NOMO-1 treated with dmso at 0.1 percent for 144 hours (cell line): ENCODE measurements around the gene ATF2.
"Not testable (repeated sequence)": the region's sequence is repeated elsewhere in the genome, so short reads cannot be mapped to it uniquely, and the experiment has no call there.

Experiments
- DNase-seq: peaks from one replicate; lab custom pipeline; 2025; ENCODE audit not compliant: unreplicated experiment; lab: John Stamatoyannopoulos, UW

ATF2 gene

DNA sequence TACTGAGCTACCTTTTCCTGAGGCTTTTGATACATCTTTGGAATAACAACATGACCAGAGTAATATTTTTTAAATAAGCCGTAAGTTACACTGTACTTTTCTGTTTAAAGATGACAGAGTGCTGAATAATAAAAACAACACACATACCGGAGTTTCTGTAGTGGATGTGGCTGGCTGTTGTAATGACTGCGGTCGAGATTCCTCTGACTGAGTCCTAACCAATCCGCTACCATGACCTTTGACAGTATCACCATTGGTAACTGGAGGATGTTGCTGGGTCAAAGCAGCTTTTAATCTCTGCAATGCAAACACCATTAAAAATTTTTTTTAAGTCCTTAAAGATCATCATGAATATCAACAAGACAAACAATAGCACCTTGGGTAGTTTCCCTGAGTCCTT lies 70.7 kb downstream of the ATF2 start:
- DNase-seq: no peak

DNA sequence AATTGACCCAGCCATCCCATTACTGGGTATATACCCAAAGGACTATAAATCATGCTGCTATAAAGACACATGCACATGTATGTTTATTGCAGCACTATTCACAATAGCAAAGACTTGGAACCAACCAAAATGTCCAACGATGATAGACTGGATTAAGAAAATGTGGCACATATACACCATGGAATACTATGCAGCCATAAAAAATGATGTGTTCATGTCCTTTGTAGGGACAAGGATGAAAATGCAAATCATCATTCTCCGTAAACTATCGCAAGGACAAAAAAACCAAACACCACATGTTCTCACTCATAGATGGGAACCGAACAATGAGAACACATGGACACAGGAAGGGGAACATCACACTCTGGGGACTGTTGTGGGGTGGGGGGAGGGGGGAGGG lies 83.9 kb downstream of the ATF2 start:
- DNase-seq: not testable (repeated sequence)

- DNase-seq: no peak
These were observed 87.5 kb downstream of the ATF2 start for GRCh38 chr2:175080479-175080878.

- DNase-seq: no peak
These were observed 91.7 kb downstream of the ATF2 start for GRCh38 chr2:175076272-175076671.

DNA sequence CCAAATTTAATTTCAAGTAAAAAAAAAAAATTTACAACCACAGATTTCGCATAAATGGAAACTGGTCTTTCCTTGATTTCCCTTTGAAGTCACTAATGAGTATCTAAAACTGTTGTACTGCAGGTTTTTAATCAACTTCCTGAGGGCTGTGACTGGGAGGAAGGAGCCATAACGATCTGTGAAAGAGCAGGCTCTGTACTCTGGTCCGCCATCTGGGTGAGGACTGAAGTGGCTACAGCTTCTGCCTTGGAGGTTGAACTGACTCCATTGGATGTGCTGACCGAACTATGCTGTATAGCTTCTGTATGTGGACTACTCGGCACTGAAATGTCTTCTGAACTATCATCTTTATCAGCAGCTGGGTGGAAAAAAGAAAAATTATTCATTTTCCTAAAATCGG lies 93.5 kb downstream of the ATF2 start:
- DNase-seq: no peak

- DNase-seq: no peak
These were observed 99.5 kb downstream of the ATF2 start for GRCh38 chr2:175068534-175068933.

DNA sequence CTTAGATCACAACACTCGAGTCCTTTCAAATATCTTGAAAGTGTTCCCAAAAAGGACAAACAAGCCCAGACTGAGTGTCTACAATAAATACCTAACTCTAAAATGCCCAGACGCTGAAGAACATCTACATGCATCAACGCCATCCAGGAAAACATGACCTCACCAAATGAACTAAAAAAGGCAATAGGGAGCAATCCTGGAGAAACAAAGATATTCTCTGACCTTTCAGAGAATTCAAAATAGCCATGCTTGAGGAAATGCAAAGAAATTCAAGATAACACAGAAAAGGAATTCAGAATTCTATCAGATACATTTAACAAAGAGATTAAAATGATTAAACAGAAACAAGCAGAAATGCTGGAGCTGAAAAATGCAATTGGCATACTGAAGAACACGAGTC lies 101.6 kb downstream of the ATF2 start:
- DNase-seq: no peak

- DNase-seq: no peak
These were observed 103.2 kb downstream of the ATF2 start for GRCh38 chr2:175064797-175065196.

DNA sequence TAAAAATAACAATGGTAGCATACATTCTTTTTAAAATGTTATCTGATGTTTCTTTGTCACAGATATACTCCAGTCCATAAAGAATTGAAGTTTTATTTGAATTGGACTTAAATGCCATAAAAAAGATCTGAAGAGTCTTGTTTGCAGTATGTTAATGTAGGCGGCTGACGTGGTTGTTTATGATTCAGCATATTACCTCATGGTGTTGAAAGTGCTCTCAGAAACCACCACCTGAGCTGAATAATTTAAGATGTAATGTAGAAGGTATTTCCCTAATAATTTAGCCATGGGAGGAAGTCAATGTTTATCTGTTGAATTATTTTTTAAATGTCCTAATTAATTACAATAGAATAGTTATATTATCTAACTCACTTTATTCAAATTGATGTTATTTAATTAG lies 104.3 kb downstream of the ATF2 start:
- no peak for DNase-seq

- no peak for DNase-seq
These were observed 105.0 kb downstream of the ATF2 start for GRCh38 chr2:175062787-175063585.

- DNase-seq: no peak
These were observed 110.8 kb downstream of the ATF2 start for GRCh38 chr2:175057078-175057685.

DNA sequence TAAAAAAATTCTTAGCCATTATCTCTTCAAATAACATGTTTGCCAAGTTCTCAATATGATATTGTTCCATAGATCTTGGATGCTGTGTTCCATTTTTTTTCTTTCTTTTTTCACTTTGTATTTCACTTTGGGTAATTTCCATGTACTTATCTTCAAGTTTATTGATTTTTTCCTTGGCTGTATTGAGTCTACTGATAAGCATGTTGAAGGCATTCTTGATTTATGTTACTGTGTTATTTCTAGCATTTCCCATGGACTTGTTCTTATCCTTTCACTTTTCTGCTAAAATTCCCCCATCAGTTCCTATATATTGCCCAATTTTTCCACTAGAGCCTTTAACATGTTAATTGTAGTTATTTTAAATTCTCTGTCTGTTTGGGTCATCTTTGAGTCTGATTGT lies 112.0 kb downstream of the ATF2 start:
- no peak for DNase-seq

DNA sequence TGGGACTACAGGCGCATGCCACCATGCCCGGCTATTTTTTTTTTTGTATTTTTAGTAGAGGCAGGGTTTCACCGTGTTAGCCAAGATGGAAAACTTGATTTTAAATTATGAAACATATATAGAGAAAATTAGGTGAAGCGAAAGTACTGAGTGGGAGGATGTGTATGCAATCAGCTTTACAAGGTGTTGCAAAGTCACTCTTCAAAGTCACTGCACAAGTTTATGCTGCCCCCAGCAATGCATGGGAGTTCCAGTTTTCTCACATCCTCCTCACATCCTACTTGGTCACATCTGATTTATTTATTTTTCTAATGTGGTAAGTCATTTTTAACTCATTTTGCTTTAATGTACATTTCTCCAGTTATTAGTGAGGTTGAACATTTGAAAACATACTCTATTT lies 113.7 kb downstream of the ATF2 start:
- DNase-seq: no peak

- no peak for DNase-seq
These were observed 118.3 kb downstream of the ATF2 start for GRCh38 chr2:175049661-175050060.

DNA sequence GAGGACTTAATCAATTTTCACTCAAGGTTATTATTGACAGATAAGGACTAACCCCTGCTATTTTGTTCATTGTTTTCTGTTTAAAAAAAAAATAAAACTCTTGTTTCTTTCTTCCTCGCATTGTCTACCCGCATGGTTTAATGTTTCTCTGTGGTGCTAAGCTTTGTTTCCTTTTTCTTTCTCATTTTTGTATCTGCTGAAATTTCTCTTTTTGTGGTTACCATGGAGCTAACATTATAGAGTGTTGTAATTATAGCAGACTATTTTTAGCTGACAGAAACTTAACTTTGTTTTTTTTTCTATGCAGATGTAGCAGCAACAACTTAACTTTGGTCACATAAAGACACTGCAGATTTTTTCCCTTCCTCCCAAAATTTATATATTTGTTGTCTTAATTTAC lies 119.7 kb downstream of the ATF2 start:
- DNase-seq: no peak

- DNase-seq: no peak
These were observed 128.5 kb downstream of the ATF2 start for GRCh38 chr2:175039490-175039889.

GRCh38 chr2:175039031-175039430 lies 129.0 kb downstream of the ATF2 start:
- DNase-seq: no peak

GRCh38 chr2:175037941-175038340 lies 130.1 kb downstream of the ATF2 start:
- no peak for DNase-seq

- no peak for DNase-seq
These were observed 131.4 kb downstream of the ATF2 start for GRCh38 chr2:175036582-175037018.

GRCh38 chr2:175035806-175036205 lies 132.2 kb downstream of the ATF2 start:
- no peak for DNase-seq

DNA sequence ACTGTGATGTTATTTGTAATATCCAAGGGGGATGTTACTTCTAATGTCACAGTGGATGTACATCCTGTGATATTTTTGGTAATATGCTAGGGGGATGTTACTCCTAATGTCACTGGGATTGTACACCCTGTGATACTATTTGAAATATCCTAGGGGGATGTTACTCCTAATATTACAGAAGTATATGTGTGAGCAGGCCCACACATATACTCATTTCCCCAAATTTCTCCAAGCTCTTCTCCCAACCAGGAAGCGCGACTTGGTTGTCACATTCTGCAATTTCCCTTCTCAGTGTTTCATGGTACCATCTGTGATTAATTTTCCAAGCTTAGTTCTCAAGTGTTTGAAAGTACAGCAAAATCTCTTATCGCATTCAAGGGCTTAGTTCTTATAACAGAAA lies 133.3 kb downstream of the ATF2 start:
- DNase-seq: no peak

GRCh38 chr2:175030380-175031271 lies 137.4 kb downstream of the ATF2 start:
- DNase-seq: no peak
